ENCODE data around the gene PTPN2.
A peak's percentile ranks its signal among the peaks of the same experiment; 100 is the strongest.

PTPN2 gene

DNA sequence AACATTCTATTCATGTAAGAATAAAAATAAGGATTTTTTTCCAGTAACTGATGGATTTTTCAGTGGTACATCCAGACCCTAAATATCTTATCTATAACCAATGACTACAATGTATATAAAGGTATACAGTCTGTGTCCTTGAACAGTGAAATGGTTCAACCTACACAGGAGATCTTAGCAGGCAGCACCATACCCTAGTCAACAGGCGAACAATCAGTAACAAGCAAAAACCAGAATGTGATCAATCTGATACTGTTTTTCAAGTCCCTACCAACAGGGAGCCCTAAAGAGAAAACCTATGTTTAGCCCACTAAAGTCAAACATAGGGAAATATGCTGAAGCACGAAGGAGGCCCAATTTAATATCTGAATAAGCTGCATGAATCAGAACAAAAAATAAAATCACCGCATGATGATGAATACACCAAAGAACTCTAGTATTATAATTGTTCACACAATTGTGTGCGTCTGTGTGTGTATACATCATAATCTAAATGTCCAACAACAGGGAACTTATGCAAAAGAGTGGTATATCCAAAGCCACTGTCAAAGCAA, 26.0 kb downstream of the PTPN2 start:
- no peak overlapping the region for H3K4me3 ChIP-seq (ENCODE audit: low read depth, low read length)
- no peaks in the 10 kb centered on the region for H3K27me3 ChIP-seq (ENCODE audit: insufficient read depth, low read length)
- H2AFZ ChIP-seq (ENCODE audit: low read length, unreplicated experiment): no peak overlapping the region
- H3K36me3 ChIP-seq (ENCODE audit: insufficient read depth, low read length): peaks cover 10% of the 10 kb centered on the region
- H3K79me2 ChIP-seq (ENCODE audit: control insufficient read depth, insufficient read depth, low read length, unreplicated experiment): peaks cover 53% of the 10 kb centered on the region
- H3K4me1 ChIP-seq (ENCODE audit: control insufficient read depth, insufficient read depth, low read length, unreplicated experiment): no peaks in the 10 kb centered on the region
- H3K27ac ChIP-seq (ENCODE audit: low read depth, low read length): no peak overlapping the region

DNA sequence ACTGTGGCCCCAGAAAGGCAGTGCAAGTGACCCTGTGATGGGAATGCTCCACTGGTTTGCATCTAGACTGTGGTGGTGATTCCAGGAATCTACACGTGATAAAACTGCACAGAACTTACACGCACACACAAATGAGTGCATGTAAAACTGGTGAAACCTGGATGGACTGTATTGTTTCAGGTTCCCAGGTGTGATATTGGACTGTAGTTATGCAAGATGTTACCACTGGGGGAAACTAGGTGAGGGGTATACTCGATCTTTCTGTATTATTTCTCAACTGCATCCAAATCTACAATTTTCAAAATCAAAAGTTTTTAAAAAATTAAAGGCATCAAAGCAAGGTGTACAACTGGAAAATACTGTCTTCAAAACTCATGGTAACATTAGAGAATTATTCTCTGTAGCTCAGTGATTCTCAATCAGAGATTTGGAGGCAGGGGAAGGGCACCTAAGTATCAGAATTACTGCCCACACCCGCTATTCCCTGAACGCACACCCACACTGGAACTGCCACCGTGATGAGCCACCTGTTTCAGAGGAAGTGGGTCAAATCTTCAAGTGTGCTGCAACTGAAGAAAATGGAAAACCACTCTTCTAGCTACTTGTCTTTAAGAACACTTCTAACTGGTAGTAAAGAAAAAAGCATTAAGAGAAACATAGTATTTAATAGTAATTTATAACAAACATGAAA, 26.7 kb downstream of the PTPN2 start:
- no peak overlapping the region for H3K27ac ChIP-seq (ENCODE audit: low read depth, low read length)
- H2AFZ ChIP-seq (ENCODE audit: low read length, unreplicated experiment): no peak overlapping the region
- H3K79me2 ChIP-seq (ENCODE audit: control insufficient read depth, insufficient read depth, low read length, unreplicated experiment): peaks cover 46% of the 10 kb centered on the region
- H3K27me3 ChIP-seq (ENCODE audit: insufficient read depth, low read length): no peaks in the 10 kb centered on the region
- H3K4me3 ChIP-seq (ENCODE audit: low read depth, low read length): no peak overlapping the region
- no peaks in the 10 kb centered on the region for H3K4me1 ChIP-seq (ENCODE audit: control insufficient read depth, insufficient read depth, low read length, unreplicated experiment)
- peaks cover 10% of the 10 kb centered on the region for H3K36me3 ChIP-seq (ENCODE audit: insufficient read depth, low read length)

- peaks cover 10% of the 10 kb centered on the region for H3K36me3 ChIP-seq (ENCODE audit: insufficient read depth, low read length)
- no peaks in the 10 kb centered on the region for H3K27me3 ChIP-seq (ENCODE audit: insufficient read depth, low read length)
- no peak overlapping the region for H3K4me3 ChIP-seq (ENCODE audit: low read depth, low read length)
- no peak overlapping the region for H2AFZ ChIP-seq (ENCODE audit: low read length, unreplicated experiment)
- H3K79me2 ChIP-seq (ENCODE audit: control insufficient read depth, insufficient read depth, low read length, unreplicated experiment): peaks cover 40% of the 10 kb centered on the region
- H3K4me1 ChIP-seq (ENCODE audit: control insufficient read depth, insufficient read depth, low read length, unreplicated experiment): peaks cover 8% of the 10 kb centered on the region
- no peak overlapping the region for H3K27ac ChIP-seq (ENCODE audit: low read depth, low read length)
These were observed 28.1 kb downstream of the PTPN2 start for GRCh38 chr18:12855916-12856315.

- Histone ChIP-seq H3K4me3 (ENCODE audit: low read depth, low read length) (no peak overlapping the region), H3K27me3 (ENCODE audit: insufficient read depth, low read length) (no peaks in the 10 kb centered on the region), H3K79me2 (ENCODE audit: control insufficient read depth, insufficient read depth, low read length, unreplicated experiment) (peaks cover 23% of the 10 kb centered on the region), H3K4me1 (ENCODE audit: control insufficient read depth, insufficient read depth, low read length, unreplicated experiment) (peaks cover 8% of the 10 kb centered on the region), H2AFZ (ENCODE audit: low read length, unreplicated experiment) (no peak overlapping the region), H3K36me3 (ENCODE audit: insufficient read depth, low read length) (peaks cover 25% of the 10 kb centered on the region), H3K27ac (ENCODE audit: low read depth, low read length) (no peak overlapping the region)
These were observed 31.3 kb downstream of the PTPN2 start for GRCh38 chr18:12852566-12853315.

DNA sequence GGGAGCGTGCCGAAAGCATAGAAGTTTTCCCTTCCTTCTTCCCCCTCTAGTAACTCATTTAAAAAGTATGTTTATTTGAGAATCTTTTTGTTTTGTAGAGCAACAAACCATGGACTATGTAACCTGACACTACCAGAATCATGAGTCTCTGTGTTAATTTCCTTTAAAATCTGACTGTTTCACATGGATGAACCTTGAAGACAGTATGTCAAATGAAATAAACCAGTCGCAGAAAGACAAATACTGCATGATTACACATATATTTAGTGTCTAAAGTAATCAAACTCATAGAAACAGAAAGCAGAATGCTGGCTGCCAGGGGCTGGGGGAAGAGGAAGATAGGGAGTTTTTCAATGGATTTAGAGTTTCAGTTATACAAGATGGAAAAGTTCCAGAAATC, 32.3 kb downstream of the PTPN2 start:
- Histone ChIP-seq H2AFZ (ENCODE audit: low read length, unreplicated experiment) (no peak overlapping the region), H3K79me2 (ENCODE audit: control insufficient read depth, insufficient read depth, low read length, unreplicated experiment) (peaks cover 23% of the 10 kb centered on the region), H3K27ac (ENCODE audit: low read depth, low read length) (0 out of 2 replicates have a peak overlapping the region, but pooled peaks have one; percentile 10), H3K27me3 (ENCODE audit: insufficient read depth, low read length) (no peaks in the 10 kb centered on the region), H3K36me3 (ENCODE audit: insufficient read depth, low read length) (peaks cover 19% of the 10 kb centered on the region), H3K4me3 (ENCODE audit: low read depth, low read length) (peak overlapping the region; percentile 14; the same call in 1 of the 2 replicates), H3K4me1 (ENCODE audit: control insufficient read depth, insufficient read depth, low read length, unreplicated experiment) (peaks cover 8% of the 10 kb centered on the region)

GRCh38 chr18:12849548-12849947, 34.5 kb downstream of the PTPN2 start:
- H3K4me1 ChIP-seq (ENCODE audit: control insufficient read depth, insufficient read depth, low read length, unreplicated experiment): peaks cover 8% of the 10 kb centered on the region
- H3K36me3 ChIP-seq (ENCODE audit: insufficient read depth, low read length): peaks cover 31% of the 10 kb centered on the region
- H3K27me3 ChIP-seq (ENCODE audit: insufficient read depth, low read length): no peaks in the 10 kb centered on the region
- H2AFZ ChIP-seq (ENCODE audit: low read length, unreplicated experiment): no peak overlapping the region
- H3K4me3 ChIP-seq (ENCODE audit: low read depth, low read length): no peak overlapping the region
- H3K79me2 ChIP-seq (ENCODE audit: control insufficient read depth, insufficient read depth, low read length, unreplicated experiment): peaks cover 27% of the 10 kb centered on the region
- H3K27ac ChIP-seq (ENCODE audit: low read depth, low read length): no peak overlapping the region

DNA sequence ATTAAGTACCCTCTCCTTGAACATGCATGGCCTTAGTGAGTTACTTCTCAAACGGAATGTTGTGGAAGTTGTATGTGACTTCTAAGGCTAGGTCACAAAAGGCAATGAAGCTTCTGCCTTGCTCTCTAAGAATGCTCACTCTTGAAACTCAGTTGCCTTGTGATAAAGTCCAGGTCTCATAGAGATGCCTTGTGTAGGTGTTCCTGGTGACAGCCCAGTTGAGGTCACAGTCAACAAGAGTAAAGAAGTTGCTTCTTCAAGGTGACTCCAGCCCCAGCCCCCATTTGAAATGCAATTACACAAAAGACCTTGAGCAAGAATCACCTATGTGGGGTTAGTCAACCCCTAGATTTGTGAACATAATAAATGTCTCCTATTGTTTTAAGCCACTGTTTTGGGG, 35.6 kb downstream of the PTPN2 start:
- Histone ChIP-seq H3K4me3 (ENCODE audit: low read depth, low read length) (no peak overlapping the region), H3K36me3 (ENCODE audit: insufficient read depth, low read length) (peaks cover 31% of the 10 kb centered on the region), H3K79me2 (ENCODE audit: control insufficient read depth, insufficient read depth, low read length, unreplicated experiment) (peaks cover 23% of the 10 kb centered on the region), H3K27me3 (ENCODE audit: insufficient read depth, low read length) (no peaks in the 10 kb centered on the region), H3K27ac (ENCODE audit: low read depth, low read length) (no peak overlapping the region), H2AFZ (ENCODE audit: low read length, unreplicated experiment) (no peak overlapping the region), H3K4me1 (ENCODE audit: control insufficient read depth, insufficient read depth, low read length, unreplicated experiment) (peaks cover 8% of the 10 kb centered on the region)

GRCh38 chr18:12844391-12844790, 39.6 kb downstream of the PTPN2 start:
- H3K4me1 ChIP-seq (ENCODE audit: control insufficient read depth, insufficient read depth, low read length, unreplicated experiment): peaks cover 7% of the 10 kb centered on the region
- H3K27ac ChIP-seq (ENCODE audit: low read depth, low read length): no peak overlapping the region
- no peak overlapping the region for H3K4me3 ChIP-seq (ENCODE audit: low read depth, low read length)
- peaks cover 25% of the 10 kb centered on the region for H3K36me3 ChIP-seq (ENCODE audit: insufficient read depth, low read length)
- H3K79me2 ChIP-seq (ENCODE audit: control insufficient read depth, insufficient read depth, low read length, unreplicated experiment): peaks cover 34% of the 10 kb centered on the region
- H2AFZ ChIP-seq (ENCODE audit: low read length, unreplicated experiment): no peak overlapping the region
- H3K27me3 ChIP-seq (ENCODE audit: insufficient read depth, low read length): no peaks in the 10 kb centered on the region

- Histone ChIP-seq H3K4me1 (ENCODE audit: control insufficient read depth, insufficient read depth, low read length, unreplicated experiment) (peaks cover 13% of the 10 kb centered on the region), H3K27me3 (ENCODE audit: insufficient read depth, low read length) (no peaks in the 10 kb centered on the region), H3K27ac (ENCODE audit: low read depth, low read length) (no peak overlapping the region), H2AFZ (ENCODE audit: low read length, unreplicated experiment) (no peak overlapping the region), H3K79me2 (ENCODE audit: control insufficient read depth, insufficient read depth, low read length, unreplicated experiment) (peaks cover 30% of the 10 kb centered on the region), H3K4me3 (ENCODE audit: low read depth, low read length) (no peak overlapping the region), H3K36me3 (ENCODE audit: insufficient read depth, low read length) (peaks cover 21% of the 10 kb centered on the region)
These were observed 40.4 kb downstream of the PTPN2 start for GRCh38 chr18:12843420-12844350.
